ENCODE data around the gene ZNG1A.
"Not testable (repeated sequence)": the region's sequence is repeated elsewhere in the genome, so short reads cannot be mapped to it uniquely, and the experiment has no call there.

The ZNG1A gene

DNA sequence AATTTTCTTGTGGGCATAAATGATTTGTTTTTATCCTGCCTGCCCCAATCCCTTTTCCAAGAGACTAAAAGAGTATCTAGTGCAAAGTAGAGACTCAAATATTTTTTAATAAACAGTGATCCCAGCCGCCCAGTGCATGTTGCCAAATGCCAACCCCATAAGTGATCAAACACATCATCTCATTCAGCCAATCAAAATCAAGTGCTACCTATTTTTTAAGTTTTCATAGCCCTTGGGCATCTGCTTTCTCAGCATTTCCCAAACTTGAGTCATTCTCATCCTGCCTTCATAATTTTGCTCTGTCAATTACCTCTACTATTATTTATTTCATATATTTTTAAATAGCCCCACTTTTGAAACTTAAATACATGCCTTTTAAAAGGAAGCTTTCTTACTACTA is 88.0 kb downstream of the ZNG1A start:
- not testable (repeated sequence) for H3K4me3 Mint-ChIP-seq

DNA sequence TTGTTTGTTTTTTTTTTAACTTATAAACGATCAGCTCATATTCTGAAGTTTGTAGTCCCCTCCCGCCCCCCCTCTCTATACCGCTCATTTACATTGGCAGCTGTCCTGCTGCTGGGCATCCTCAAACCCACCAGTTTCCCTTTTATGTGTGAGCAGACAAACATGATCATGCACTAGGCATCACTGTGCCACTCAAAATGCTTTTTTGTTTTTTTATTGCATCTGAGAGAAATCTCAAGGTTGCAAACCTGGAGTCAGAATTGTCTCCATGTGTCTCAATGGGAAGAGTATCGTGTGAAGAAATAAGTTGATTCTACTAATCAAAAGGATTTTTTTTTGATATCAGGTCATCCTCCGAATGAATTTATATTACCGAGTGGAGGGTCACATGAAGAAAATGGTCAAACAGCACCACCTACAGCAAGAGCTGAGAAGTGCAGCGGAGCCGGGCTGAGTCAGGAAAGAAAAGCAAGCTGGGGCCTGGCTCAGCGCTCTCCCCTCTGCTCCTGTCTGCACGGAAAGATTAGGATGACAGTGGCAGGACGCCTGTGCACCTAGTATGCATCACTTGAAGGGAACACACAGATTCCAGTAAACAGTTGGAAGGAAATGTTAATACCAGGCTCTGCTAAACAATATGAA is 90.3 kb downstream of the ZNG1A start:
- not testable (repeated sequence) for H3K27me3 Mint-ChIP-seq; H3K36me3 Mint-ChIP-seq (ENCODE audit: low read depth); H3K4me3 Mint-ChIP-seq; H3K4me1 Mint-ChIP-seq; H3K9me3 Mint-ChIP-seq; DNase-seq; H3K27ac Mint-ChIP-seq
- ATAC-seq, result peak; percentile 73

More for the DNA sequence above, 88.0 kb downstream of the ZNG1A start:
- H3K9me3 Mint-ChIP-seq; H3K4me1 Mint-ChIP-seq; H3K27me3 Mint-ChIP-seq; DNase-seq; H3K27ac Mint-ChIP-seq; H3K36me3 Mint-ChIP-seq (ENCODE audit: low read depth); ATAC-seq: not testable (repeated sequence)

DNA sequence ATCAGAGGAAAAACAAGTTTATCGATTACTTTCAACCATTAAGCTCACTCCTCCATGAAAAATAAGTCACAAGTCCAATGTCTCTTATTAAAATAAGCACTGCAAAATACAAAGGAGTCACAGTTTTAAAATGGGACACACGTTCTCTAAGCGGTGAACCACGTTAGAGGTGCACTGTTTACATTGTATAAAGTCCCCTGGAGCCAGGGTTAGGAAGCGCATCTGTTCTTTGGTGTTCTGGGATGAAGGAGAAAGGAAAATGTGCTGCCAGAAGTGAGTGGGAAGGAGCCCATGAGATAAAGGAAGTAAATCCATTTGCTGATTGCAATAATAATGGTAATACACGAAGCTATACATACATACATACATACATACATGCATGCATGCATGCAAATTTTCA is 91.0 kb downstream of the ZNG1A start:
- not testable (repeated sequence) for H3K27me3 Mint-ChIP-seq; ATAC-seq; H3K27ac Mint-ChIP-seq; H3K4me1 Mint-ChIP-seq; H3K36me3 Mint-ChIP-seq (ENCODE audit: low read depth); H3K9me3 Mint-ChIP-seq; H3K4me3 Mint-ChIP-seq; DNase-seq

DNA sequence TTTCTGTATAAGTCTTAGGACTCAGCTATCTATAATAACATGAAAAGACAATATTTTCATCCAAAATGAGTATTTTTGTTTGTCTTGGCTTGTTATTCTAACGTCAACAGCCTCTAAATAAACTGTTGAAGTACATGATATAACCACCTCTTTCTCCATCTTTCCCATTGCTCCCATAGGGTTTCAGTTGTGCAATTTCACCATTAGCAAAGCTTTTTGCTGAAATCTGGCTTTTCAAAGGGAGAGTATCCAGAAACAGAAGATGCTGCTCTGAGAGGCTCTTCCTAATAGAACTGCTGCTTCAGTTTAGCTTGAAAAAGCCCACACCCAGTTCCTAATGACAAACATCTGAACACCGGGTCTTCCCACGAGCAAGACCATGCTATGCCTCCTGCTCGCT is 91.8 kb downstream of the ZNG1A start:
- not testable (repeated sequence) for H3K4me3 Mint-ChIP-seq; DNase-seq; H3K36me3 Mint-ChIP-seq (ENCODE audit: low read depth); H3K4me1 Mint-ChIP-seq; ATAC-seq; H3K9me3 Mint-ChIP-seq; H3K27ac Mint-ChIP-seq; H3K27me3 Mint-ChIP-seq

DNA sequence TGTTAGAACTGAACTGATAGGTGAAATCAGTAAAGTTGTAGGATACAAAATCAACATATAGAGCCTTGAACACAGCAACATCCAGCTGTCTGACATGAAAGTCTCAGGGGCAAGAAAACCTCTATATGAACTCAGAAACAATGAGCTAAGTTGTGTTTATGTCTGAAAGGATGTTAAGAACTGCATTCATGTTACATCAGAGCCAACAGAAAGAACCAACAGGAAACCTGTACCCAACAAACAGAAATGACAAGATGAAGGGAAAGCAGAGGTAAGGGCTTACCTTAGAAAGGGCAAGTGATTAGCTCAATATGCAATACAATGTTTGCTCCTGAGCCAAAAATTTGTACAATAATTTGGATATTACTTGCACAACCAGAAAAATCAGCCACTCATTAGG is 92.2 kb downstream of the ZNG1A start:
- not testable (repeated sequence) for H3K9me3 Mint-ChIP-seq; H3K4me3 Mint-ChIP-seq; H3K36me3 Mint-ChIP-seq (ENCODE audit: low read depth); H3K4me1 Mint-ChIP-seq; DNase-seq; H3K27me3 Mint-ChIP-seq; H3K27ac Mint-ChIP-seq; ATAC-seq

DNA sequence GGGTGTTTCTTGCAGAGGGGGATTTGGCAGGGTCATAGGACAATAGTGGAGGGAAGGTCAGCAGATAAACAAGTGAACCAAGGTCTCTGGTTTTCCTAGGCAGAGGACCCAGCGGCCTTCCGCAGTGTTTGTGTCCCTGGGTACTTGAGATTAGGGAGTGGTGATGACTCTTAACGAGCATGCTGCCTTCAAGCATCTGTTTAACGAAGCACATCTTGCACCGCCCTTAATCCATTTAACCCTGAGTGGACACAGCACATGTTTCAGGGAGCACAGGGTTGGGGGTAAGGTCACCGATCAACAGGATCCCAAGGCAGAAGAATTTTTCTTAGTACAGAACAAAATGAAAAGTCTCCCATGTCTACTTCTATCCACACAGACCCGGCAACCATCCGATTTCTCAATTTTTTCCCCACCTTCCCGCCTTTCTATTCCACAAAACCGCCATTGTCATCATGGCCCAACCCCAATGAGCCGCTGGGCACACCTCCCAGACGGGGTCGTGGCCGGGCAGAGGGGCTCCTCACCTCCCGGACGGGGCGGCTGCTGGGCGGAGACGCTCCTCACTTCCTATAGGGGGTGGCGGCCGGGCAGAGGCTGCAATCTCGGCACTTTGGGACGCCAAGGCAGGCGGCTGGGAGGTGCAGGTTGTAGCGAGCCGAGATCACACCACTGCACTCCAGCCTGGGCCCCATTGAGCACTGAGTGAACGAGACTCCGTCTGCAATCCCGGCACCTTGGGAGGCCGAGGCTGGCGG is 95.7 kb downstream of the ZNG1A start:
- H3K27ac Mint-ChIP-seq; ATAC-seq; DNase-seq; H3K4me1 Mint-ChIP-seq; H3K36me3 Mint-ChIP-seq (ENCODE audit: low read depth); H3K4me3 Mint-ChIP-seq; H3K27me3 Mint-ChIP-seq; H3K9me3 Mint-ChIP-seq: not testable (repeated sequence)

DNA sequence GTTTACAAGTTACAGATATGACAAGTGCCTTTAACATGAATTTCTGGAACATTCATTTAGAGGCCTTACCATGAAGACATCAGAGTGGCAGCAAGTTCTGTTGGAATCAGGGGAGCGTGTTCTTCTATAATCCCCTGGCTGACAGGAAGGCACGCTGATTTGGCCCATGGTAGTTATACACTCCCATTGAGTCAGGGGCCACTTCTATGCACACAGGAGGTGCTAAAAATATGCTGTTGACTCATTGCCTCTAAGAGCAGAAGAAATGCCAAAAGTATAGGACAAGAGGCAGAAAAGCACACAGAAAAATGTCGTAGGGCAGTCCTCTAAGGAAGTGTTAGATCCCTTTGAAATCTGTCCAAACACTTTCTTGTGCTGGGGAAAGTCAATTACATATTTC is 100.5 kb downstream of the ZNG1A start:
- H3K36me3 Mint-ChIP-seq (ENCODE audit: low read depth); H3K4me1 Mint-ChIP-seq; ATAC-seq; H3K9me3 Mint-ChIP-seq; H3K27ac Mint-ChIP-seq; H3K4me3 Mint-ChIP-seq; DNase-seq: not testable (repeated sequence)
- peaks cover 10% of the 10 kb centered on the region for H3K27me3 Mint-ChIP-seq

DNA sequence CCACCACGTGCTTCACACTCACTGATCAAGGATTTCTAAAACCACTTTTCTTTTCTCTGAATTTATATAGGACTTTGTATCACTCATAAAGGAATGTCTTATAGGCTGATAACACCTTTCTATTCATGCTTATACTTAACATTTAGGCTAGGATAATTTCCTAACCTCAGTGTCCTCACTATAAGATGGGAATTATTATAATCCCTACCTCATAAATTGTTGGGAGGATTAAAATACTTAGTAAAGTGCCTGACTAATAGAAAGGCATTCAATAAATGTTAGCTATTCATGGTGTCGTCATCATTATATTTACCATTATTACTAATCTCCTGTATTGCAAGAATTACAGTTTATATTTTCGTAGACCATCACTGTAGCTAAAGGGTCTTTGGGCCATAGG is 102.5 kb downstream of the ZNG1A start:
- not testable (repeated sequence) for DNase-seq; H3K4me3 Mint-ChIP-seq; H3K27ac Mint-ChIP-seq; H3K4me1 Mint-ChIP-seq; H3K9me3 Mint-ChIP-seq; H3K36me3 Mint-ChIP-seq (ENCODE audit: low read depth); ATAC-seq
- peaks cover 14% of the 10 kb centered on the region for H3K27me3 Mint-ChIP-seq

DNA sequence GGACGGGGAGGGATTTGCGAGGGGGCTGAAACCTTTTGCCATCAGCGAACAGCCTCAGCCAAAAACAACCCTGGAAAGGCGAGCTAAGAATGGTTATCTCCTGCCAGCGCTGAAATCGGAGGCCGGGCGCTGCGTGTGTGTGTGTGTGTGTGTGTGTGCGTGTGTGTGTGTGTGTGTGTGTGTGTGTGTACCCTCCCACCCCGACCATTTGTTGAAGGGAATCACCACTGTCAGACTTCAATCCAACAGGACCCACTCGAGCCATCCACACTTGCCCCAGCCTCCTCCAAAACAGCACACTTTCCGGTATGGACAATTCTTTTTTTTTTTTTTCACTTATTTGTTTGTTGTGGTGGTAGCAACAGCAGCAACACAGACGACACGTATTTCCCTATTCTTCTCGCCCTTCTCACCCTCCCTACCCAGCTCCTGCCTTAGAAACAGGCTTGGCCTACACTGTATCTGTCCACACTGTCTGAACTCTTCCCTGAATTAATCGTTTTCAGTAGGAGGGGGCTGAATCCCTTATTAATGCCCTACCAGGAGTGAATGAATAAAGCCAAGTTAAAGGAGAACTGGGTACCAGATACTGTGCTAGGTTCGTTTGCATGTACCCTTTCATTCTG is 104.8 kb downstream of the ZNG1A start:
- H3K27ac Mint-ChIP-seq, result not testable (repeated sequence)

DNA sequence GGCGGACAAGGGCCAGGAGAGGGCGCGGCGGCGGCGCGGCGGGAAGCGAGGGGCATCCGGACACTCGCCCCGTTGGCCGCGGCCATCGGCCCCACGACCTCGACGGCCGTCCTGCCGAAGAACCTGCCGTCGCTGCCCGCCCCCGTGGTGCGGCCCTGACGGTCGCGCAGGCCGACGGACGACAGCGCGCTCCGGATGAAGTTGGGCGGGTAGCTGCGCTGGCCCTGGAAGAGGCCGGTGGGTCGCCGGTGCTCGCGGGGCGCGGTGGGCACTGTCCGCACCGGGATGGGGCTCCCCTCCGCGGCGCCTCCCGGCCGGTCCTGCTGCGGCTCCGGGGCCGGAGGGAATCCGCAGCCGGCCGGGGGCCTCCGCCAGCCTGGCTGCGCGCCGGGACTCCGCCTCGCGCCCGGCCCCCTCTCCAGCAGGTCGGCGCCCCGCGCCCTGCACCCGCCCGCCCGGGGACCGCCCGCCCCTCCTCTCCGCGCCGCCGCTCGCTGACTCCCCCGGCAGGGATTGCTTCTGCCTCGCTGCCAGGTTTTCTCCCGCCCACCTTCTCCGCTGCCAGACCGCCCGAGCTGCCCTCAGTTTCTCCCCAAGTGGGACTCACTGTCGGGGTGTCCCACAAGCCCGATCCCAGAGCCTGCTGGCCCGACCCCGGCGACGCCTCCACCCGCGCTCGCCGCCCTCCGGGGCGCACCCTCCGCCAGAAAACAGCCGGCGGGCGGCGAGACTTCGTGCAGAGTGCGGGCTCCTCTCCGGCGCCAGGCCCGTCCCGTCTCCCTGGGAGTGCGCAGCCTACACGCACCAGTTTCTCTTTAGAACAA is 105.6 kb downstream of the ZNG1A start:
- Mint-ChIP-seq H3K27me3 (peaks cover 12% of the 10 kb centered on the region), H3K4me3 (peak overlapping the region; percentile 57)
- not testable (repeated sequence) for H3K4me1 Mint-ChIP-seq; H3K27ac Mint-ChIP-seq; H3K9me3 Mint-ChIP-seq; H3K36me3 Mint-ChIP-seq (ENCODE audit: low read depth)
- DNase-seq (peak; percentile 14), ATAC-seq (peak; percentile 54)

More for the DNA sequence above, 104.8 kb downstream of the ZNG1A start:
- not testable (repeated sequence) for ATAC-seq; H3K9me3 Mint-ChIP-seq; H3K36me3 Mint-ChIP-seq (ENCODE audit: low read depth); H3K4me1 Mint-ChIP-seq; DNase-seq
- peak overlapping the region; percentile 57 for H3K4me3 Mint-ChIP-seq
- H3K27me3 Mint-ChIP-seq, result peaks cover 12% of the 10 kb centered on the region

Data from activated naive CD8-positive, alpha-beta T cell treated with anti-CD3 and anti-CD28 coated beads, Interleukin-2, amount 50 U/mL, for 24 hours (primary cell).